SK-N-SH treated with all-trans-retinoic acid at 6 μM for 48 hours (cell line): ENCODE results near the gene EDC3.

Experiments
- ATAC-seq: fragments of 200-7000 bp; cut with Tn5 transposase; 3 replicates; pipeline ENCODE4 v1.9.1; 2020; ENCODE audit warnings: mild to moderate bottlenecking, moderate library complexity
- ARNTL ChIP-seq: fragments of 450-650 bp; formaldehyde crosslinking; IDR thresholded peaks from 2 replicates; pipeline ENCODE4 v1.5.0; 2020; ENCODE audit warnings: low read depth, mild to moderate bottlenecking, moderate library complexity, borderline replicate concordance
- BACH2 ChIP-seq: fragments of 250-450 bp; sonication (Bioruptor Pico); IDR thresholded peaks from 2 replicates; pipeline ENCODE4 v1.9.0; 2021; ENCODE audit warnings: mild to moderate bottlenecking, borderline replicate concordance
- CREB5 ChIP-seq: fragments of 250-450 bp; sonication (Bioruptor Pico); IDR thresholded peaks from 2 replicates; pipeline ENCODE4 v1.5.1; 2020; ENCODE audit warnings: low read depth, mild to moderate bottlenecking, moderate library complexity
- CSDC2 ChIP-seq: fragments of 250-450 bp; sonication (Bioruptor Pico); IDR thresholded peaks from 2 replicates; pipeline ENCODE4 v1.5.0; 2020; ENCODE audit warnings: mild to moderate bottlenecking, moderate library complexity
- CSRNP3 ChIP-seq: fragments of 250-450 bp; sonication (Bioruptor Pico); IDR thresholded peaks from 2 replicates; pipeline ENCODE4 v1.5.1; 2021; ENCODE audit warnings: mild to moderate bottlenecking, moderate library complexity
- ESRRG ChIP-seq: fragments of 250-450 bp; sonication (Bioruptor Pico); IDR thresholded peaks from 2 replicates; pipeline ENCODE4 v1.6.1; 2021; ENCODE audit warnings: mild to moderate bottlenecking
- GLIS3 ChIP-seq: fragments of 250-450 bp; sonication (Bioruptor Pico); IDR thresholded peaks from 2 replicates; pipeline ENCODE4 v1.5.0; 2020; ENCODE audit warnings: mild to moderate bottlenecking, moderate library complexity
- ISL1 ChIP-seq: fragments of 250-450 bp; sonication (Bioruptor Pico); IDR thresholded peaks from 2 replicates; pipeline ENCODE4 v2.1.2; 2022; ENCODE audit warnings: mild to moderate bottlenecking, moderate library complexity
- OSR1 ChIP-seq: fragments of 250-450 bp; sonication (Bioruptor Pico); IDR thresholded peaks from 2 replicates; pipeline ENCODE4 v1.8.0; 2022; ENCODE audit warnings: moderate library complexity, mild to moderate bottlenecking, inconsistent platforms
- PATZ1 ChIP-seq: fragments of 250-450 bp; sonication (Bioruptor Pico); IDR thresholded peaks from 2 replicates; pipeline ENCODE4 v1.8.0; 2020; ENCODE audit warnings: mild to moderate bottlenecking, moderate library complexity, borderline replicate concordance
- POU6F1 ChIP-seq: fragments of 250-450 bp; sonication (Bioruptor Pico); IDR thresholded peaks from 2 replicates; pipeline ENCODE4 v1.8.0; 2021; ENCODE audit warnings: low read depth, mild to moderate bottlenecking, moderate library complexity, borderline replicate concordance
- PPARA ChIP-seq: fragments of 250-450 bp; sonication (Bioruptor Pico); IDR thresholded peaks from 2 replicates; pipeline ENCODE4 v1.5.0; 2020; ENCODE audit warnings: mild to moderate bottlenecking, borderline replicate concordance
- RARB ChIP-seq: fragments of 250-450 bp; sonication (Bioruptor Pico); IDR thresholded peaks from 2 replicates; pipeline ENCODE4 v1.8.0; 2021; ENCODE audit warnings: mild to moderate bottlenecking, moderate library complexity
- SNAI2 ChIP-seq: fragments of 250-450 bp; sonication (Bioruptor Pico); IDR thresholded peaks from 2 replicates; pipeline ENCODE4 v1.5.0; 2020; ENCODE audit warnings: mild to moderate bottlenecking, moderate library complexity
- TCF4 ChIP-seq: fragments of 250-450 bp; sonication (Bioruptor Pico); IDR thresholded peaks from 2 replicates; pipeline ENCODE4 v1.8.0; 2021; ENCODE audit warnings: mild to moderate bottlenecking, moderate library complexity, borderline replicate concordance
- TOX ChIP-seq: fragments of 250-450 bp; sonication (Bioruptor Pico); IDR thresholded peaks from 2 replicates; pipeline ENCODE4 v1.8.0; 2021; ENCODE audit warnings: mild to moderate bottlenecking, moderate library complexity, borderline replicate concordance
- TSHZ2 ChIP-seq: fragments of 250-450 bp; sonication (Bioruptor Pico); IDR thresholded peaks from 2 replicates; pipeline ENCODE4 v1.5.0; 2020; ENCODE audit warnings: mild to moderate bottlenecking, moderate library complexity
- ZC3H10 ChIP-seq: fragments of 250-450 bp; sonication (Bioruptor Pico); IDR thresholded peaks from 2 replicates; pipeline ENCODE4 v1.5.1; 2021; ENCODE audit warnings: mild to moderate bottlenecking, moderate library complexity
- ZFP3 ChIP-seq: fragments of 250-450 bp; sonication (Bioruptor Pico); IDR thresholded peaks from 2 replicates; pipeline ENCODE4 v1.5.0; 2020; ENCODE audit warnings: mild to moderate bottlenecking, moderate library complexity
- ZFP30 ChIP-seq: fragments of 450-650 bp; formaldehyde crosslinking; IDR thresholded peaks from 2 replicates; pipeline ENCODE4 v1.5.0; 2022; ENCODE audit warnings: mild to moderate bottlenecking, moderate library complexity
- ZNF70 ChIP-seq: fragments of 450-650 bp; formaldehyde crosslinking; IDR thresholded peaks from 2 replicates; pipeline ENCODE4 v1.5.0; 2020; ENCODE audit warnings: mild to moderate bottlenecking, moderate library complexity
- ZNF8 ChIP-seq: fragments of 450-650 bp; formaldehyde crosslinking; IDR thresholded peaks from 2 replicates; pipeline ENCODE4 v1.5.0; 2020; ENCODE audit warnings: mild to moderate bottlenecking, moderate library complexity

EDC3 gene

GRCh38 chr15:74612677-74613076, 83.1 kb downstream of the EDC3 start:
- no peak for ATAC-seq

GRCh38 chr15:74611834-74612233, 84.0 kb downstream of the EDC3 start:
- ATAC-seq: no peak
- TF ChIP-seq RARB (no peak), CSRNP3 (CRISPR knock-in tag) (no peak), ZFP30 (CRISPR knock-in tag) (no peak)

More at GRCh38 chr15:74612677-74613076, 83.1 kb downstream of the EDC3 start:
- TF ChIP-seq OSR1 (CRISPR knock-in tag) (no peak), ZFP30 (CRISPR knock-in tag) (no peak), SNAI2 (CRISPR knock-in tag) (no peak), TSHZ2 (CRISPR knock-in tag) (no peak), PPARA (CRISPR knock-in tag) (no peak), TCF4 (CRISPR knock-in tag) (no peak), ISL1 (CRISPR knock-in tag) (no peak), CSRNP3 (CRISPR knock-in tag) (no peak), ARNTL (CRISPR knock-in tag) (no peak), TOX (CRISPR knock-in tag) (no peak), CSDC2 (CRISPR knock-in tag) (no peak), ZC3H10 (no peak), ZNF70 (CRISPR knock-in tag) (no peak), PATZ1 (CRISPR knock-in tag) (no peak), BACH2 (CRISPR knock-in tag) (no peak), CREB5 (CRISPR knock-in tag) (no peak)

- TF ChIP-seq POU6F1: no peak
- TF ChIP-seq ZFP3 (CRISPR knock-in tag): no peak
- TF ChIP-seq CSDC2 (CRISPR knock-in tag): no peak
- no peak for TF ChIP-seq ZC3H10
- no peak for TF ChIP-seq GLIS3 (CRISPR knock-in tag)
- TF ChIP-seq ZFP30 (CRISPR knock-in tag): no peak
- TF ChIP-seq ZNF70 (CRISPR knock-in tag): no peak
- no peak for TF ChIP-seq PATZ1 (CRISPR knock-in tag)
- TF ChIP-seq ESRRG (CRISPR knock-in tag): no peak
- TF ChIP-seq PPARA (CRISPR knock-in tag): no peak
- no peak for TF ChIP-seq OSR1 (CRISPR knock-in tag)
- no peak for TF ChIP-seq ZNF8 (CRISPR knock-in tag)
- TF ChIP-seq TSHZ2 (CRISPR knock-in tag): no peak
- no peak for ATAC-seq
These were observed 84.5 kb downstream of the EDC3 start for GRCh38 chr15:74611341-74611740.
